K562 (cell line): ENCODE results near the gene C20orf141. TPM values are rescaled to one million over a fixed set of nuclear protein-coding genes. Genes with fewer than 3 reads are reported as not detected.

Source experiments
- ATAC-seq: fragments of 200-7000 bp; cut with Tn5 transposase; 3 replicates; pipeline ENCODE4 v1.9.1; 2020; ENCODE audit warnings: moderate library complexity
- BruUV-seq: library from RNA; stranded (reverse); fragments of 400-500 nt; replicated peaks from 2 replicates; lab custom pipeline; 2021; lab: Mats Ljungman, UMichigan
- CTCF ChIA-PET: fragments of 300-600 bp; formaldehyde crosslinking; extraction: SDS; loops from one replicate; lab custom pipeline; 2021; ENCODE audit warnings: low intra/inter-chr PET ratio; lab: Yijun Ruan, JAX
- POLR2A ChIA-PET: fragments of 300-600, 350-650 bp; sonication (Branson Sonifier 250); formaldehyde crosslinking; extraction: SDS; loops from one replicate; lab custom pipeline; 2021; ENCODE audit warnings: antibody characterized with exemption, inconsistent platforms; lab: Yijun Ruan, JAX
- DNase-seq, 4 experiments: peaks; one replicate each; pipeline versions ENCODE4 v3.0.0 to v3.0.0-alpha.2; 2011 to 2018; ENCODE audit warnings: low spot score in 3 of 4, mixed read lengths in 3 of 4; ENCODE audit errors: extremely low read depth in 1 of 4
- FAIRE-seq: peaks from 2 replicates; lab custom pipeline; 2011; peaks lifted over from hg19 to GRCh38; lab: Jason Lieb, UNC
- H2AFZ ChIP-seq: 2 replicates; pipeline ENCODE4 v1.6.0; 2011; ENCODE audit warnings: low read depth, low read length, control low read depth, inconsistent platforms
- H3K27ac ChIP-seq: fragments of 200-600 bp; 3 replicates; pipeline ENCODE4 v1.8.0; 2011; ENCODE audit warnings: low read depth, mild to moderate bottlenecking, control low read depth, inconsistent platforms, low read length, moderate library complexity, mixed read lengths; ENCODE audit errors: extremely low read depth
- H3K27me3 ChIP-seq, 2 experiments: fragments of 300-600 bp in 1 of 2; 2 replicates in 1 of 2; 3 replicates in 1 of 2; pipeline versions ENCODE4 v1.6.0 to v1.8.0; 2011; ENCODE audit warnings: inconsistent platforms in 2 of 2, low read length in 2 of 2, mild to moderate bottlenecking in 1 of 2, mixed read lengths in 1 of 2, moderate library complexity in 1 of 2; ENCODE audit not compliant: control insufficient read depth in 2 of 2, insufficient read depth in 2 of 2
- H3K36me3 ChIP-seq: fragments of 300-600 bp; 3 replicates; pipeline ENCODE4 v1.8.0; 2011; ENCODE audit warnings: mild to moderate bottlenecking, low read length, inconsistent platforms; ENCODE audit not compliant: control insufficient read depth, insufficient read depth
- H3K4me1 ChIP-seq, 2 experiments: fragments of 200-600 bp in 1 of 2; replicated peaks in 1 of 2; 2 replicates in 1 of 2; 3 replicates in 1 of 2; pipeline versions ENCODE4 v1.5.1 to v1.8.0; 2011; ENCODE audit warnings: inconsistent platforms in 2 of 2, low read length in 2 of 2, mild to moderate bottlenecking in 1 of 2, mixed read lengths in 1 of 2, moderate library complexity in 1 of 2; ENCODE audit not compliant: control insufficient read depth in 2 of 2, insufficient read depth in 2 of 2
- H3K4me2 ChIP-seq: 2 replicates; pipeline ENCODE4 v1.6.1; 2011; ENCODE audit warnings: low read length, control low read depth, inconsistent platforms, mixed read lengths; ENCODE audit not compliant: insufficient read depth
- H3K4me3 ChIP-seq: fragments of 200-600 bp; sonication (generic), shearing (Covaris generic); 2 replicates; pipeline ENCODE4 v1.5.1; 2016; ENCODE audit warnings: control low read depth, inconsistent platforms
- H3K79me2 ChIP-seq: fragments of 200-600 bp; 3 replicates; pipeline ENCODE4 v1.8.0; 2011; ENCODE audit warnings: low read length, inconsistent platforms; ENCODE audit not compliant: control insufficient read depth, insufficient read depth
- H3K9ac ChIP-seq, 2 experiments: 2 replicates each; pipeline versions ENCODE4 v1.6.0 to v1.6.1; 2011; ENCODE audit warnings: low read depth in 2 of 2, low read length in 2 of 2, control low read depth in 1 of 2, inconsistent platforms in 1 of 2, mild to moderate bottlenecking in 1 of 2, mixed read lengths in 1 of 2; ENCODE audit not compliant: insufficient read depth in 1 of 2
- H3K9me1 ChIP-seq: one replicate; pipeline ENCODE4 v1.6.0; 2011; ENCODE audit warnings: inconsistent platforms, mild to moderate bottlenecking, low read length, moderate library complexity; ENCODE audit not compliant: control insufficient read depth, insufficient read depth
- H3K9me3 ChIP-seq: replicated peaks from 2 replicates; pipeline ENCODE4 v1.5.1; 2011; ENCODE audit warnings: low read depth, low read length, inconsistent platforms; ENCODE audit not compliant: control insufficient read depth, insufficient read depth
- H4K20me1 ChIP-seq: replicated peaks from 2 replicates; pipeline ENCODE4 v1.6.1; 2011; ENCODE audit warnings: low read length, inconsistent platforms, mixed read lengths; ENCODE audit not compliant: control insufficient read depth, insufficient read depth
- CHCHD3 ChIP-seq: fragments of 250-450 bp; sonication (Bioruptor Pico); IDR thresholded peaks from 2 replicates; pipeline ENCODE4 v2.1.2; 2022; ENCODE audit warnings: mild to moderate bottlenecking
- GATAD2A ChIP-seq: fragments of 450-650 bp; IDR thresholded peaks from 2 replicates; pipeline ENCODE4 v1.6.1; 2017
- KAT8 ChIP-seq: fragments of 450-650 bp; IDR thresholded peaks from 2 replicates; pipeline ENCODE4 v1.6.1; 2016; ENCODE audit warnings: low read depth, mild to moderate bottlenecking
- KLF10 ChIP-seq: fragments of 250-450 bp; sonication (Bioruptor Pico); IDR thresholded peaks from 2 replicates; pipeline ENCODE4 v1.6.1; 2021; ENCODE audit warnings: matching md5 sums
- MLX ChIP-seq, 2 experiments: fragments of 450-650 bp in 1 of 2; sonication (generic) in 1 of 2; formaldehyde crosslinking; conservative IDR thresholded peaks; 2 replicates each; pipeline versions ENCODE4 v1.4.0 to v1.8.1; 2020 to 2022; ENCODE audit warnings: mild to moderate bottlenecking in 1 of 2, missing genetic modification reagents in 1 of 2
- NFATC3 ChIP-seq: fragments of 450-650 bp; IDR thresholded peaks from 2 replicates; pipeline ENCODE4 v1.6.1; 2017; ENCODE audit warnings: mild to moderate bottlenecking
- PURB ChIP-seq: sonication (generic); formaldehyde crosslinking; IDR thresholded peaks from 2 replicates; pipeline ENCODE4 v1.9.0; 2021; ENCODE audit warnings: low read depth, mild to moderate bottlenecking, missing genetic modification reagents
- RBM17 ChIP-seq: fragments of 200-400 bp; formaldehyde crosslinking; IDR thresholded peaks from 2 replicates; pipeline ENCODE4 v1.6.1; 2017; ENCODE audit warnings: low read depth, mild to moderate bottlenecking, low read length, borderline replicate concordance
- SIN3B ChIP-seq: fragments of 450-650 bp; IDR thresholded peaks from 2 replicates; pipeline ENCODE4 v1.6.1; 2017; ENCODE audit warnings: low read depth, mild to moderate bottlenecking, moderate library complexity
- SPI1 ChIP-seq: IDR thresholded peaks from 2 replicates; pipeline ENCODE4 v1.6.1; 2011; ENCODE audit warnings: low read depth, low read length, control low read depth, borderline replicate concordance
- STAG1 ChIP-seq: sonication (generic); formaldehyde crosslinking; IDR thresholded peaks from 2 replicates; pipeline ENCODE4 v1.5.0; 2020; ENCODE audit warnings: missing genetic modification reagents, borderline replicate concordance
- TCF7L2 ChIP-seq: fragments of 150-350 bp; IDR thresholded peaks from 2 replicates; pipeline ENCODE4 v1.6.1; 2016; ENCODE audit warnings: low read depth, mild to moderate bottlenecking, low read length, moderate library complexity
- ZNF696 ChIP-seq: fragments of 250-450 bp; sonication (Bioruptor Pico); conservative IDR thresholded peaks from 2 replicates; pipeline ENCODE4 v1.4.0; 2020; ENCODE audit warnings: mild to moderate bottlenecking, moderate library complexity
- ZNF77 ChIP-seq: fragments of 250-450 bp; sonication (Bioruptor Pico); IDR thresholded peaks from 2 replicates; pipeline ENCODE4 v1.5.0; 2020
- WGBS: fragments of 100-300 bp; shearing (Covaris generic); methylation state at CpG from one replicate; pipeline ENCODE4 v1.1.6; 2016; ENCODE audit warnings: low coverage, mixed read lengths; ENCODE audit not compliant: insufficient coverage; ENCODE audit errors: missing lambda C conversion rate; 5-methylcytosine and 5-hydroxymethylcytosine counted together
- in situ Hi-C: fragments of 300-500 bp; cut with MboI; formaldehyde crosslinking; loops from 4 replicates; pipeline ENCODE4 v1.15.0; 2018; ENCODE audit warnings: inconsistent platforms, mixed read lengths
- intact Hi-C: fragments of 100-400 bp; cut with micrococcal nuclease; formaldehyde crosslinking; loops from 2 replicates; pipeline ENCODE4 v1.14.2; 2022
- polyA plus RNA-seq, 8 experiments: library from polyadenylated mRNA; depleted of rRNA in 4 of 8; stranded (reverse) in 5 of 8; unstranded in 3 of 8; fragments of >200 nt; fragmentation: Nextera tagmentation in 2 of 8; fragmentation: Illumina TruSeq in 1 of 8; extraction: Ambion mirVana in 2 of 8; extraction: Trizol in 1 of 8; gene quantifications; 2 replicates each; pipeline versions ENCODE4 v1.2.1 to v1.2.3, GENCODE V29; 2011 to 2014; ENCODE audit warnings: inconsistent platforms in 1 of 8, missing spikeins in 1 of 8
- total RNA-seq, 7 experiments: library from RNA; depleted of rRNA in 6 of 7; stranded (reverse); fragments of >200 nt in 6 of 7; fragmentation: Illumina TruSeq in 2 of 7; extraction: Trizol in 2 of 7; gene quantifications; 2 replicates each; pipeline versions ENCODE4 v1.2.1 to v1.2.3, GENCODE V29; 2011 to 2021; ENCODE audit warnings: low replicate concordance in 1 of 7

C20orf141 gene
- total and polyA plus RNA-seq, 9 of the 15 experiments (the other 6 are each of a cell fraction or from before 2014, with no cell fraction given) = not detected

- TF ChIP-seq GATAD2A (no peak), PURB (CRISPR knock-in tag) (no peak), ZNF77 (CRISPR knock-in tag) (no peak), RBM17 (no peak), KLF10 (CRISPR knock-in tag) (no peak), KAT8 (no peak)
- TF ChIP-seq, all 486 proteins: peak for 0
Observed at GRCh38 chr20:2835331-2835796, 20.6 kb downstream of the C20orf141 start (continued).

- Histone ChIP-seq H3K9me1 (no peaks in the 10 kb centered on the region), H3K9ac (no peak overlapping the region), H3K4me1 (peaks cover 4 to 20% of the 10 kb centered on the region in 2 experiments; a peak in 3 of 5 replicates), H3K9me3 (no peaks in the 10 kb centered on the region), H4K20me1 (no peaks in the 10 kb centered on the region), H3K79me2 (no peaks in the 10 kb centered on the region; the same call in 2 of the 3 replicates), H2AFZ (no peak overlapping the region), H3K27ac (no peak overlapping the region), H3K27me3 (no peaks in the 10 kb centered on the region), H3K36me3 (no peaks in the 10 kb centered on the region), H3K4me2 (no peak overlapping the region), H3K4me3 (no peak overlapping the region)
- POLR2A ChIA-PET = no interaction called here
- BruUV-seq = no TSS peak
- CTCF ChIA-PET = no interaction called here
- WGBS = 0% methylated on average over 1 of the region's 5 CpGs
- FAIRE-seq (no peak), DNase-seq (peak in 1 of 4 experiments; percentile 1), ATAC-seq (no peak)
- no peak for TF ChIP-seq NFATC3
- TF ChIP-seq MLX (CRISPR knock-in tag; conservative IDR thresholded peaks at IDR 0.05) = no peak
- TF ChIP-seq SIN3B = no peak
- no peak for TF ChIP-seq STAG1 (CRISPR knock-in tag)
- no peak for TF ChIP-seq TCF7L2
- no peak for TF ChIP-seq SPI1
- TF ChIP-seq CHCHD3 = no peak
- no peak for TF ChIP-seq ZNF696 (CRISPR knock-in tag)
- intact Hi-C loops (no loop called here), in situ Hi-C loops (no loop called here)
Observed at GRCh38 chr20:2836035-2836434, 21.2 kb downstream of the C20orf141 start.
